GM12865 (cell line): ENCODE data around the gene GAS6.
"Not testable (repeated sequence)": the region's sequence is repeated elsewhere in the genome, so short reads cannot be mapped to it uniquely, and the experiment has no call there.

Experiments used
- DNase-seq: peaks from one replicate; pipeline ENCODE4 v3.0.0; 2010; ENCODE audit warnings: low read depth
- H3K4me3 ChIP-seq: 2 replicates; pipeline ENCODE4 v1.5.1; 2011; ENCODE audit warnings: mild to moderate bottlenecking, low read depth, low read length, control low read depth
- TF ChIP-seq, protein P1 (sequence below): IDR thresholded peaks from 2 replicates; pipeline ENCODE4 v1.5.1; 2011; ENCODE audit warnings: low read length, control low read depth, low read depth, inconsistent platforms; ENCODE audit not compliant: insufficient read depth; ENCODE audit errors: missing control alignments

Gene GAS6

DNA sequence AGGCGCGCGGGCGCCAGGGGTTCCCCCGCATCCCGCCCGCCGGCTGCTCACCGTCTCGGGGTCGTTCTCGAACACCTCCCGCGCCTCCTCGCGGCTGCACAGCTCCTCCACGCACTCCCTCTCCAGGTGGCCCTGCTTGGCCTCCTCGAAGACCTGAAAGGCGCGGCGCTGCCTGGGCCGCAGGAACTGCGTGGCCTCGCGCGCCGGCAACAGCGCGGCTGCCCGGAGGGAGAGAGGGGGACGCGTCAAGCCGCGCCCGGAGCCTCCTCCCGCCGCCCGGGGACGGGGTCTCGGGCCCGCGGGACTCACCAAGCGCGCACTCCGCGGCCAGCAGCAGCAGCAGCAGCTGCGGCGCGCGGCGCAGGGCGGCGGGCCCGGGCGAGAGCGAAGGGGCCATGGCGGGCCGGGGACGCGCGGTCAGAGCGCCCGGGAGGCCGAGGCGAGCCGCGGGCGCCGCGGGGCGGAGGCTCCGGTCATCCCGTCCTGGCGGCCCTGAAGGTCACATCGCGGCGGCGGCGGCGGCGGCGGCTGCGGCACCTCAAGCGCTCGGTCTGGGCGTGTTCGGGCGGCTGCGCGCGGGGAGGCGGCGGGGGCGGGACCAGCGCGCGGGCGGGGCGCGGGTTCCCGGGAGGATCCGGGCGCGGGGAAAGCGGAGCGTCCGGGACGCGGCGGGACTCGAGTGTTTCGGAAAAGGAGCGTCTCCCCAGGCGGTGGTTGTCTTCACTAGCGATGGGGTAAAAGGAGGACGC is at the start of gene GAS6:
Gene GAS6 (minus strand): TSS at position 553 of the 749 bp plus-strand sequence. CDS start 156 bp downstream, at position 397.
- peak within 1 kb of the TSS; percentile 59 for H3K4me3 ChIP-seq
- peak; percentile 31 for DNase-seq
- TF ChIP-seq, protein P1, sequence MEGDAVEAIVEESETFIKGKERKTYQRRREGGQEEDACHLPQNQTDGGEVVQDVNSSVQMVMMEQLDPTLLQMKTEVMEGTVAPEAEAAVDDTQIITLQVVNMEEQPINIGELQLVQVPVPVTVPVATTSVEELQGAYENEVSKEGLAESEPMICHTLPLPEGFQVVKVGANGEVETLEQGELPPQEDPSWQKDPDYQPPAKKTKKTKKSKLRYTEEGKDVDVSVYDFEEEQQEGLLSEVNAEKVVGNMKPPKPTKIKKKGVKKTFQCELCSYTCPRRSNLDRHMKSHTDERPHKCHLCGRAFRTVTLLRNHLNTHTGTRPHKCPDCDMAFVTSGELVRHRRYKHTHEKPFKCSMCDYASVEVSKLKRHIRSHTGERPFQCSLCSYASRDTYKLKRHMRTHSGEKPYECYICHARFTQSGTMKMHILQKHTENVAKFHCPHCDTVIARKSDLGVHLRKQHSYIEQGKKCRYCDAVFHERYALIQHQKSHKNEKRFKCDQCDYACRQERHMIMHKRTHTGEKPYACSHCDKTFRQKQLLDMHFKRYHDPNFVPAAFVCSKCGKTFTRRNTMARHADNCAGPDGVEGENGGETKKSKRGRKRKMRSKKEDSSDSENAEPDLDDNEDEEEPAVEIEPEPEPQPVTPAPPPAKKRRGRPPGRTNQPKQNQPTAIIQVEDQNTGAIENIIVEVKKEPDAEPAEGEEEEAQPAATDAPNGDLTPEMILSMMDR: no peak

DNA sequence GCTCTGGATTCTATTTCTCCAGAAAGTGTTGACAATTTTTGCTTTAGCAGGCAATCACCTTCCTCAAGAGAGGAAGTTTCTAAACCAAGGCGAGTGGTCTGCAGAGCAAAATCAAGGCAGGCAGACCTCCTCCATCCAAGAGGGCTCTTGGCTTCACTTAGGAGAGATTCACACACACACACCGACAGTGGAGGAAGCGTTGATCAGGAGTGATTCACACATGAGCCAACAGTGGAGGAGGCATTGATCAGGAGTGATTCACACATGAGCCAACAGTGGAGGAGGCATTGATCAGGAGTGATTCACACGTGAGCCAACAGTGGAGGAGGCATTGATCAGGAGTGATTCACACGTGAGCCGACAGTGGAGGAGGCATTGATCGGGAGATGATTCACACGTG is 49.5 kb upstream of the GAS6 start:
- DNase-seq, H3K4me3 ChIP-seq: not testable (repeated sequence)

DNA sequence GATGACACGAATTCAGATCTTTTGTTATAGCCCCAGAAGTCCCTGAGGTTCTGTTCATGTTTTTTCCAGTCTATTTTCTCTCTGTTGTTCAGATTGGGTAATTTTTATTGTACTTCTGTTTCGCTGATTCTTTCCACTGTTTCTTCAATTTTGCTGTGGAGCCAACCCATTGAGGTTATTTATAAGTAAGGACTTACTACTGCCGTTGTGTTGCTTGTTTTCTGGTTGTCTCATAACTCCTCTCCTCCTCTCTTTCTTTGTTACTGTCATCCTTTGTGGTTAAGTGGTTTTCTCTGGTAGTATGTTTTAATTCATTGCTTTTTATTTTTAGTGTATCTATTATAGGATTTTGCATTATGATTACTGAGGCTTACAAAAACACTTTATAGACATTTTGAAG is 48.7 kb upstream of the GAS6 start:
- TF ChIP-seq, protein P1: no peak
- H3K4me3 ChIP-seq: no peak overlapping the region
- no peak for DNase-seq

DNA sequence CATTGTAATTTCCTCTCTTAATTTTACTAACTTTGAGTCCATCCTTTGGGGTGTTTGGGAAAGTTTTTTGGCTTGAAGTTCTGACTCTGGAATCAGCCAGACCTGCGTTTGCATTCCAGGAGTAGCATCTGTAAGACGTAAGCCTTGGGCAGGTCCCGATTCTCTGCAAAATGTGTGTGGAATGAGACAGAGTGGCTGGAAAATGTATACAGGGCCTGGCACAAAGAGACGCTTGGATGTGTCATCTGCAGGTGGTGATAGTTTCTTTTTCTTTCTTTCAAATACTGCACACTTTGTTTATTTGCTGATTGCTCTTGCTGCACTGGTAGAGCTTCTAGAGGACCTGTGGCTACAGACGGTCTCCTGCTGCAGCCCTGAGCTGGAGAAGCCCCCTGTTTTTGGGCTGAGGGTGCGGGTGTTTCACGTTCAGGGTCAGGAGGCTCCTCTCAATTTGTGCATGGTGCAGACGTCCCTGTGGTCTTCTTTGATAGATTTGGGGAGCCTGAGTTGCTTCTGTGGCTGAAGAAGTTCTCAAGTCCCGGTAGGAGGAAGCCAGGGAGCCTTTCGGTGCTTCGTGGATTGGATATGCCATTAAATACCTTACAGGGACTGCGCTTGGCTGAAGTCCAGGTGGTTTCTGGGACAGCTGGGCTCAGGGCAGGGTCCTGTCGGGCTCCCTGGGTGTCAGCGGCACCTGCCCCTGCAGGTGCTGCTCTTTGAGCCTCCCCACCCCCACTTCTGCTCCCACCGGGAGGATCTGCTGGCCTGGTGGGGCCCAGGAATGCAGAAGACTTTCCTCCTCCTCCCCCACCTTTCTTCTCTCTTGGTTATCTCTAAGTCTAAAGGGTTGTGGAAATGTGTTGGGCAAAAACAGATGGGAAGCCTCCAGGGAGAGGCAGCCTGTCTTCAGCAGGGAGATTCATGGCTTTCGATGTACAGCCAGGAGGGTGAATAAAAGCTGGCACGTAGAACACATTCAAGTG is 44.0 kb upstream of the GAS6 start:
- H3K4me3 ChIP-seq: no peak overlapping the region
- DNase-seq: no peak
- TF ChIP-seq, protein P1: no peak

- DNase-seq: no peak
- H3K4me3 ChIP-seq: no peak overlapping the region
- TF ChIP-seq, protein P1: no peak
Measured at GRCh38 chr13:113906571-113906970, 42.7 kb upstream of the GAS6 start.

GRCh38 chr13:113905942-113906341 is 42.1 kb upstream of the GAS6 start:
- TF ChIP-seq, protein P1: no peak
- H3K4me3 ChIP-seq: no peak overlapping the region
- DNase-seq: no peak

- DNase-seq: no peak
Measured at GRCh38 chr13:113905018-113905417, 41.1 kb upstream of the GAS6 start.

More at GRCh38 chr13:113905018-113905417, 41.1 kb upstream of the GAS6 start:
- TF ChIP-seq, protein P1: no peak
- no peak overlapping the region for H3K4me3 ChIP-seq
